ENCODE measurements around the gene ZG16B.

The ZG16B gene, protein sequence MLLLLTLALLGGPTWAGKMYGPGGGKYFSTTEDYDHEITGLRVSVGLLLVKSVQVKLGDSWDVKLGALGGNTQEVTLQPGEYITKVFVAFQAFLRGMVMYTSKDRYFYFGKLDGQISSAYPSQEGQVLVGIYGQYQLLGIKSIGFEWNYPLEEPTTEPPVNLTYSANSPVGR

DNA sequence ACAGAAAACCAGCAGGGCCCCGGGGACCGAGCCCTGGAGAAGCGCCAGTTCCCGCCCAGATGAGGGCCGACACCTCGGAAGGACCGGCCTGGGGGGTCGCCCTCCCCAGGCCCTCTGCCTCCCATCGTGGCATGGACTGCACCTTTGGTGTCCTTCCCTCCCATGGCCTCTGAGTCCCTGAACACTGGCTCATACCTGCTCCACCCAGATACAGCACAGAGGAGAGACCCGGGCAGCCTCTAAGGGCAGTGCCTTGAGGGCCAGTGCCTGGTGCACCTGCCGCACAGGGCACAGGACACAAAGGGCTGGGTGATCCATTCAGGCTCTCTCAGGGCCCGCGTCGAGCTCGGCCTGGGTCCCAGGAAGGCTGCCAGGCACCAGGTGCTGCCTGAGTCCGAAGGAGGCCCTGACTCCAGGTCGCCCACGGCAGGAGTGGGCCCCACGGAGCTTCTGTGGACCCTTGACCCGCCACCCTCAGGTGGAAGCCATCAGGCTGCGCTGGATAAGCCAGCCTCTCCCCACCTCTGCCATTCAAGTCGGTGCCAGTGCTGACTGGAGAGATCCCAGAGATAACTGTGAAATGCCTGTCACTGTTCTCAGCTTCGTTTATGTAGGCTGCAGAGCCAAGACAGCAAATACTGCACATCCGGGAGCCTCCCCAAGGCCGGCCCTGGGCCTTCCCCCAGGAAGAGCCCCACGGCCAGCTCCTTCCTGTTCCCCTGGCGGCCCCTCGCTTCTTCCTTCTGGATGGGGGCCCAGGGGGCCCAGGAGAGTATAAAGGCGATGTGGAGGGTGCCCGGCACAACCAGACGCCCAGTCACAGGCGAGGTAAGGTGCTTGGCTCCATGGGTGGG, at the start of gene ZG16B:
ZG16B (plus strand) TSS at position 803 of the 854 bp plus-strand sequence. CDS start 139 bp downstream, outside the sequence.
- no peak for DNase-seq

DNA sequence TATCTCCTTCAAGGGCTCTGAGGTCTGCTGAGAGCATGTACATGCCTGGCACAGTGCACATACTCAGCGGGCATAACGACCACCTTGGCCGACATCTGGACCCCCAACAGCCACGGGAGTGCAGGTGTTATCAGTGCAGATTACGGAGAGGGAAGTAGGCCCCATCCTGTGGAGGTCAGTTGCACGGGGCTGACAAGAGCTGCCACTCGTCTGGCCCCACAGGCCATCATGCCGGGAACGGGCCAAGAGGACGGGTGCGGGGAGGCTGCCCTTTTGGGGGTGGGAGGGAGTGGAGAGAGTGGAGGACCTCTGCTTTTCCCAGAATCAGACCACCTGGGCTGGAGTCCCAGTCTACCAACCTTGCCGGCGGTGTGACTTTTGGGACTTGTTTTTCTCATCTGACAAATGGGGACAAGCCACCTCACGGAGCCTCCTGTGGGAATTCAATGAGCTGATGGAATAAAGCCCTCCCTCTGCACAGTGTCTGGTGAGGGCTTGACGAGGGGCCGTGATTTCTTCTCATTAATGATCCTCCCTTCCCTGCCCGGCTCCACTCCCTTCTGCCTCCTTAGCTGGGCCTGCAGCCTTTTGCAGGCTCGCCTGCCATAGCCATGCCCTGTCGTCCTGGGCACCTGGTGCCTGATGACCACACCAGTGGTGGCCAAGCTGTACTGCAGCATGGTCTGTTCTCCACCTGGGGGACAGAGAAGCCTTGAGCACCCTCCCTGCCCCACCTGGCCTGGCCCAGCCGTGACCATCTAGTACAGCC, 47.3 kb upstream of the ZG16B start:
- peak; percentile 31 for DNase-seq

DNA sequence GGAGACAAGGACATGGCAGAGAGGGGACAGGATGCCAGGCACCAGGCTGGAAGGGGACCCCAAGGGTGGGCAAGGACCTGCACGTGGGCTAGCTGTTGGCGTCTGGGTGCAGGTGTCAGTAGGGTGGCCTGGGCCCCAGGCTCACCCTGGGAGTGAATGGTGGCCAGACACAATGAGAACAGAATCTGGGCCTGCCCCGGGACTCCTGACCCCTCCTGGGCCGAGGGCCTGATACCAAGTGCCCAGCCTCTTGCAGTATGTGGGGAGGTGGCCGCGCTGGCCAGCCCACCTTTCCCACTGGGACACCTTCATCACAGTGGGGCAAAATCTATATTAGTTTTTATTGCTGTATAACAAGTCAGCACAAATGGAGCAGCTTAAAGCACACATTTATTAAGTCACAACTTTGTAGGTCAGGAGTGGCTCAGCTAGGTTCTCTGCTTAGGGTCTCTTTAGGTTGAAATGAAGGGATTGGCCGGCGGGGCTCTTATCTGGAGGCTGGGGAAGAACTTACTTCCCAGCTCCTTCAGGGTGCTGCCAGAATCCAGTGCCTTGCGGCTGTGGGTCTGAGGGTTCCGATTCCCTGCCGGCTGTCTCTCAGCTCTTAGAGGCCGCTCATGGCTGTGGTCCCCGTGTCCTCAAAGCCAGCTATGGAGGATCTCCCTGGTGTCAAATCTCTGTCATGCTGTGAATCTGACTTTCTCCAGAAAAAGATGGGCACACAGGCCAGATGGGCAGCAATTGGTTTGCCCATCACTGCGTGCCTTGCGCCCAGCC, 46.3 kb upstream of the ZG16B start:
- peak; percentile 36 for DNase-seq

DNA sequence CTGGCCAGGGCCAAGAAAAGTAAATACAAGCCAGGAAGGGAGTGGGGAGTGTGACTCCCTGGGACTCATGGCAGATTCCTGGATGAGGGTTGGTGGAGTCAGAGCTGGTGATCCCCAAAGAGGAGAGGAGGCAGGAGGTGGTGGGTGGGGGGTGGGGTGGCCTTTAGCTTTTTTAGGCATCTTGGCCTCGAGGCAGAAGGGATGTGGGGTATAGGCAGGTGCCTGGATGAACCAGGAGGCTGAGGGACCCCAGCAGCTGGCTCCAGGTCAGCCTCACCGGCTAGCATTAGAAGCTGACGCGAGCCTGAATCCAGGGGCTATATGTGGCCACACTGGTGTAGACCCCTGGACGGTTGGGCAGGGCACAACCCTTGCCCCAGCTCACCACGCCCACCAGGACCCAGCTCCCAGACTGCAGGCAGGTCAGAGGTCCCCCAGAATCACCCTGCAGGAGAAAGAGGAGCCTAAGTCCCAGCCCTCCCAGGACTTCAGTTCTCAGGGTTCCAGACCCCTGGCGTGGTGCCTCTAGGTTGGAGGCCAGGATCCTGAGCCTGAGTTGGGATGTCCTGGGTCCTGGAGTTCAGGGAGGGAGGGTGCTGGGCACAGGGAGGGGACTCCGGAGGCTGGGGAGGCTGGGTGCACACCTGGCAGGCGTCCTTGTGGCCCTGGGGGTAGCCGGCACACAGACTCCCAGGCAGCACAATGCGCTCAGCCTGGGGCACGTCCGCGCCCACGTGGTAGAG, 45.6 kb upstream of the ZG16B start:
- DNase-seq = peak; percentile 32

DNA sequence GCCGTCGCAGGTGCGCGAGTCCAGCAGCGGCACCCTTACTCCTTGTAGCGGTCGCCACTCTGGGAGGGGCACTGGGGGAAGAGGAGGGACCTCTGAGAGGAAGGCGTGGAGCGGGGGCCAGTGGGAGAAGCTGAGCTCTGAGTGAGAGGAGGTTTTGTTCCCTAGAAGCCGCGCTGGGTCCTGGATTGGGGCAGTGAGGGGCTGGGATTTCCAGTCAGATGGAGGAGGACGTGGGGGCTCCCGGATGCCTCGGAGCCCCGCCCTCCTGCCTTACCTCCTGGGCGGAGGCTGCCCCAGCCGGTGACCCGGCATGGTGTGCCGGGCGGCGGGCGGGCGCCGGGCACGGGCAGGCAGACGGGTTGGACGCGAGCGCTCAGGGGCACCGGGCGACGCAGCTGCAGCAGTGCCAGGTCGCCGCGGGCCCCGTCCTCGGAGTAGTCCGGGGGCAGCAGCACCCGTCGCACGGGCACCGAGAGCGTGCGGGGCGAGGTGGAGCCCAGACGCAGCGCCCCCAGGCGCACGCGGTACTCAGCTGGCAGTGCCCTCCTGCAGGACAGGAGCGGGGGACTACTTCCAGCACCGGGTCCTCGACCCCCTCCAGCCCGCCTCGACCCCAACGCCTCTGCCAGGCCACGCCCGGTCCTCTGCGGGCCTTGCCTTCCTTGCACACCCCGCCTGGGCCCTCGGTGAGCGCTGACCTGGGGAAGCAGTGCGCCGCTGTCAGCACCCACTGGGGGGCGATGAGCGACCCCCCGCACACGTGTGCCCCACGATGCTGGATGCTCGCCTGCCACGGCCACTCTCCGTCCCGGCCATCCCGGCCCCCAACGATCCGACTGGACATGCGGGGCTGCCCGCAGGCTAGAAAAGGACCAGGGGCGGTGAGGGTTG, 44.8 kb upstream of the ZG16B start:
- DNase-seq = peak; percentile 37

DNA sequence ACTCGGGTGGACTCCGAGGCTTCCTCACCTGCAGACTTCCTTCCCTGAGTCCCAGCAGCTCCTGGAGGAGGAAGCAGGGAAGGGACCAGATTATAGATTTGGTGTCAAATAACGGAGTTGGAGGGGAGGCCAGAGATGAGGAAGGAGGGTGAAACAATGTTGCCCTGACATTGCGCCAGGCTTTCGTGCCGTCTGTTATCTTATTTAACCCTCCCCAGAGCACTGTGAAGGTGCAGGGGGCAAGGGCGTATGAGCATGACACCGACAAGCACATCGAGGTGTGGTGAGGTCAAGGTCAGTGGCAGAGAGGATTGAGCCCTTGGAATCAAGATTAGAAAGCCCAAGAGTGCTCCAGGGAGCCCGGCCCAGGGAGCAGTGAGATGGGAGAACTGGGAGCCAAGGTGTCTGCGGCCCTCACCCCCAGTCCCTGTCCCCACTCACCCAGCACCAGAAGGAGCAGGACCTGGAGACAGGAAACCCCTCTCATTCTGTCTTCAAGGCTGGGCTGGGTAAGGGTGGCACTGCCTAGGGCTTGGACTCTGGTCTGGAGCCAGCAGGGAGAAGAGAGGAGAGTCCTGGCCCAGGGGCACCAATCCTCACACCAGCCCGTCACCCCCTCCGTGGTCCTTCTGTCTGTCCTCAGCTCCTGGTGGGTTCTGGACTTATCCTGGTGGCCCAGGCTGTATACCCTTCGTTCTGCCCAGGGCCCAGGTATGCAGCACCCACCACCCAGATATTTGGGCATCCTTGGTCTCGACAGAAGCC, 43.9 kb upstream of the ZG16B start:
- DNase-seq = peak; percentile 35

DNA sequence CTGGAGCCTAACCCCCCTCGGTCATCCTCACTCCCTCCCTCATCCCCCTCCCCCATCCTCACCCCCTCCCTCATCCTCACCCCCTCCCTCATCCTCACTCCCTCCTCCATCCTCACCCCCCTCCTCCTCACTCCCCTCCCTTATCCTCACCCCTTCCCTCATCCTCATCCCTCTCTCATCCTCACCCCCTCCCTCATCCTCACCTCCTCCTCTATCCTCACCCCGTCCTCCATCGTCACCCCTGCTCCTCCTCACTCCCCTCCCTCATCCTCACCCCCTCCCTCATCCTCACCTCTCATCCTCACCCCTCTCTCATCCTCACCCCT, 43.3 kb upstream of the ZG16B start:
- no peak for DNase-seq

DNA sequence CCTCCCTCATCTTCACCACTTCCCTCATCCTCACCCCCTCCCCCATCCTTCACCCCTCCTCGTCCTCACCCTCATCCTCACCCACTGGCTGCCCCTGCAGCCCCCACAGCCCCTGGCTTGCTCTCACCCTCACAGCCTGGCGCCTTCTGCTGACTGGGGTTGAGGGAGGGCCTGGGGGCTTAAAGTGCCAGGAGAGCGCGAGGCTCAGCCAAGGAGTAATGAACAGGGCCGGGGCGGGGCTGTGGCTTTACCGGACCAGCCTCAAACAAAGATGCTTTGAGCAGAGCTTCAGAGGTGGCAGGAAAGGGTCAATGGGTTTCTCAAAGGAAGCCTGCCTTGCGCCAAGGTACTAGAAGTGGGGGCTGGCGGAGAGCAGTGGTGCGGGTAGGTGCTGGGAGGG, 42.7 kb upstream of the ZG16B start, which contains the start of gene PRSS33:
PRSS33 (minus strand) TSS at position 155 of the 400 bp plus-strand sequence. CDS start 1,013 bp downstream, outside the sequence.
- DNase-seq = peak; percentile 41

DNA sequence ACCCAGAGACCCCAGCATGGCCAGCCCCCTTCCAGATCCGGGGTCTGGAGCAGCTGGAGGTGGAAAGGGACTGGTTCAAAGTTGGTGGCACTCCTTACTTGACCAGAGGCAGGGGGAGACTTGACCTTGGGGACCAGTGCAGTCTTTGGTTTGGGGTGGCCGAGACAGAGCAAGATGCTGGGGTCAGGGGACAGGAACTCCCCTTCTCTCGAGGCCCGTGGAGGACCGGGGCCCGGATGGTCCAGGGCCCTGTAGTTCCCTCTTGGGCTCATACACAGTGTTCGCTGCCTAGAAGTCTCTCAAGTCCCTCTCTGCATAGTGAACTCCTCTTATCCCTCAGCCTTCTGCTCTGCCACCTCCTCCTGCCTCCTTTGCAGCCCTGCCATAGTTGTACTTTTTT, 42.1 kb upstream of the ZG16B start:
- DNase-seq = peak; percentile 41

DNA sequence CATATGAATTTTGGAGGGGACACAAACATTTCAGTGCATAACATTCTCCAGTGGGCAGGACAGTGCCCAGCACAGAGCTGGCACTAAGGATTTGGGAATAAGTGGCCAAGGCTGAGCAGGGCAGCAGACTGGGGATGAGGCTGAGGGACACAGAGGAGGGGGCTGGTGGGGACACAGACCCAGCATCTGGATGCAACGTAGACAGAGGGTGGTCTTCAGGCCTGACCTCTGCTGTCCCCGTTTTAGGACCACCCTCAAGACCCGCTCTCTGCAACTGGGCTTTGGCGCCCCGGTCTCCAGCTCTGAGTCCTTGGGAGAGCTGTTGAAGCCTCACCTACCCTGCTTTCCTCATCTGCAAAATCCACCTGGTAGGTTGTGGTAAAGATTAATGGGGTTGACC, 39.5 kb upstream of the ZG16B start:
- DNase-seq = no peak

DNA sequence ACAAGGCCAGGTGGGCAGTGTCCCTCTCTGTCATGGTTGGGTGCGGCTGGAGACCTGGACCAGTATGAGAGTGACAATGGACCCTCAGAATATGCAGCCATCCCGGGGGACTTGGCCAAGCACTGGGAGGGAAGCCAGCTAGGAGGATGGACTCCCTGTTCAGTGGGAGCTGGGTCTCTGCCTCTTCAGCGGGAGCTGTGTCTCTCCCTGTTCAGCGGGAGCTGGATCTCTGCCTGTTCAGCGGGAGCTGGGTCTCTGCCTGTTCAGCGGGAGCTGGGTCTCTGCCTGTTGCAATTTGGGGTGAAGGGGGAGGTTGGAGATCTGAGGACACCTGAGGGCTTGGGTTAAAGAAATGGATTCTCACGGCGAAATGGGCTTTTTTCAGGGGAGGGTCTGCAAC, 38.9 kb upstream of the ZG16B start:
- no peak for DNase-seq

DNA sequence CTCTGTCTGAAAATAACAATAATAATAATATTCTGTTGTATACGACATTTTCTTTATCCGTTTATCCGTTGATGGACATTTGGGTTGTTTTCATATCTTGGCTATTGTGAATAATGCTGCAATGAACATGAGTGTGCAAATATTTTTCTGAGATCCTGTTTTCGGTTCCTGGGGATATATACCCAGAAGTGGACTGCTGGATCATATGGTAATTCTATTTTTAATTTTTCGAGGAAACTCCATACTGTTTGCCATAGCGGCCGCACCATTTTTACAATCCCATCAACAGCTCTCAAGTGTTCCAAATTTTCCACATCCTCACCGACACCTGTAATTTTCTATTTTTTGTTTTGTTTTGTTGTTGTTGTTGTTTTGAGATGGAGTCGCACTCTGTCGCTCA, 37.2 kb upstream of the ZG16B start:
- peak; percentile 16 for DNase-seq

DNA sequence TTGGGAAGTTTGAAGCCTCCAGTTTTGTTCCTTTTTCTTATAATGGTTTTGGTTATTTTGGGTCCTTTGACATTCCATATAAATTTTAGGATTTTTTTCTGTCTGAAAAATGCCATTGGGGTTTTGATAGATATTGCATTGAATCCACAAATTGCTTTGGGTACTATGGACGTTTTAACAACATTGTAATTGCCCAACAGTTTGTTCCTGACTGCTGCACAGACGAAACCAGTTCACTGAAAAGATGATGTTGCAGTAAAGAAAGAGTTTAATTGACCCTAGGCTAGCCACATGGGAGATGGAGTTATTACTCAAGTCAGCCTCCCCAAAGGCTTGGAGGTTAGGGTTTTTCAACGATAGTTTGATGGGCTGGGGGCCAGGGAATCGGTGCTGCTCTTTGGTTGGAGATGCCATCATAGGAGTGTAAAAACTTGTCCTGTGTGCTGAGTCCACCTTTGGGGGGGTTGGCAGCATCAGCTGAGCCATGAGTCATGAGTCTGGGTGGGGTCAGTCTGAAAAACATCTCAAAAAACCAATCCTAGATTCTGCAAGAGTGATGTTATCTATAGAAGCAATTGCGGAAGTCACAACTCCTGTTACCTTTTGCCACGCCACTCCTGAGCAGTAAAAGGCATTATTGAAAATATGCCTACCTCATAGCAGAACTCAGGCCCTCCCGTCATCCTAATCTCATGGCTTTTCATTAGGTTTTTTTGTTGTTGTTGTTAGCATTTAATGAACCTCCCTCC, 34.5 kb upstream of the ZG16B start:
- peak; percentile 11 for DNase-seq

DNA sequence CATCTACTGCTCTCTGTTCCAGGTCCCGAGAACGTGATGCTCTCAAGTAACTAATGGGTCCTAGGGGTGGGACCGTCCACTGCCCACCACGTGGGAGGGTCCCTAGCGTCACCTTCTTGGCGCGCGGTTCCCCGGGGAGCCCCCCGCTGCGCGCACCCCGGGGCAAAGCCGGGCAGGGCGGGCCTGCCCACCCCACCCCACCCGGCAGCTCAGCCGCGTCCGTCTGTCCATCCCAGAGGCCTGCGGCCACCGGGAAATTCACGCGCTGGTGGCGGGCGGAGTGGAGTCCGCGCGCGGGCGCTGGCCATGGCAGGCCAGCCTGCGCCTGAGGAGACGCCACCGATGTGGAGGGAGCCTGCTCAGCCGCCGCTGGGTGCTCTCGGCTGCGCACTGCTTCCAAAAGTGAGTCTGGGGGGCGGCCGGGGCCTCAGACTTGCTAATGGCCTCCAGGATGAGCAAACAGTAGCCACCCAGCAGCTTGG, 31.3 kb upstream of the ZG16B start:
- no peak for DNase-seq

DNA sequence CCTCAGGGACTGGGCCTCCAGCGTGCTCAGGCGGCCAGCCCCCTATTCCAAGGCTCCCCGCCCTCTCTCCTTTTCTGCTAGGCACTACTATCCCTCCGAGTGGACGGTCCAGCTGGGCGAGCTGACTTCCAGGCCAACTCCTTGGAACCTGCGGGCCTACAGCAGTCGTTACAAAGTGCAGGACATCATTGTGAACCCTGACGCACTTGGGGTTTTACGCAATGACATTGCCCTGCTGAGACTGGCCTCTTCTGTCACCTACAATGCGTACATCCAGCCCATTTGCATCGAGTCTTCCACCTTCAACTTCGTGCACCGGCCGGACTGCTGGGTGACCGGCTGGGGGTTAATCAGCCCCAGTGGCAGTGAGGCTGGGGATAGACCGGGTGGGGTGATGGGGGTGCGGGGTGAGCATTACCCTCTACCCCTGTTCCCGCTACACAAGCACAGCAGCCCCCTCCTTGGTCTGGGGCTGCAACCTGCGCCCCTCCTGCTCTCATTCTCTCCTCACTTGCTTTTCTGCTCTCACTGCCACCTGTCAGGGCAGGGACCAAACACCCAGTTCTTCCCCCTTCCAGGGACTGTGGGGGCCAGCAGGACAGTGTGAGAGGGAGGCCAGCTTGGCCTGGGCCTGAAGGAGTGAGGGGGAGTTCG, 30.8 kb upstream of the ZG16B start:
- no peak for DNase-seq

DNA sequence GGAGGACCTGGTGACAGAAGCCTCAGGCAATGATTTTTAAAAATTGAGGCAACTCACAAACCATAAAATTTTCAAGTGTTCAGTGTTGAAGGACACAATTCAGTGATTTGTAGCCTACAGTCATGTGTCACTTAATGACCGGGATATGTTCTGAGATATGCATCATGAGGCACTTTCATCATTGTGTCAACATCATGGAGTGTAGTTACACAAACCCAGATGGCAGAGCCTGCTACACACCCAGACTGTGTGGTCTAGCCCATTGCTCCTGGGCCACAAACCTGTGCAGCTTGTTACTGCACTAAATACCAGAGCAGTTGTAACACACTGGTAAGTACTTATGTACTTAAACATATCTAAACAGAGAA, 30.3 kb upstream of the ZG16B start:
- DNase-seq = no peak

DNA sequence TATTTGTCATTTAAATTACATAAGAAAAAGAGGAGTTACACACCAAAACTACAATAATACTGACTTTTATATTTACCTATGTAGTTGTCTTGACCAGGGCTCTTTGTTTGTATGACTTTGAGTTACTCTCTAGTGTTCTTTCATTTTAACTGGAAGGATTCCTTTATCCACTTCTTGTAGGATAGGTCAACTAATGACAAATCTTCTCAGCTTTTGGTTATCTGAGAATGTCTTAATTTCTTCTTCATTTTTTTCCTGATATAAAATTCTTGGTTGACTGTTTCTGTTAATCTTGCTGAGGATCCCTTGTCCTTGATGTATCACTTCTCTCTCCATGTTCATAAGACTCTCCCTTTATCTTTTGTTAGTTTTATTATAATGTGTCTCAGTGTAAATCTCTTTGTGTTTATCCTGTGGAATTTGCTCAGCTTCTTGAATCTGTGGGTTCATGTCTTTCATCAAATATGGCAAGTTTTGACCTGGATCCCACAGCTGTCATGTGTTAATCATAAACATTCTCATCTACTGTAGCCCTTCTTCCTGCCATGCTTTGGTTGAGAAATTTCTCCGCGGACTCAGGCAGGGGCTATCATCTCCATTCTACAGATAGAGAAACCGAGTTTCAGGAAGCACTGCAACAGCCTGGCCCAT, 26.4 kb upstream of the ZG16B start:
- DNase-seq = no peak

DNA sequence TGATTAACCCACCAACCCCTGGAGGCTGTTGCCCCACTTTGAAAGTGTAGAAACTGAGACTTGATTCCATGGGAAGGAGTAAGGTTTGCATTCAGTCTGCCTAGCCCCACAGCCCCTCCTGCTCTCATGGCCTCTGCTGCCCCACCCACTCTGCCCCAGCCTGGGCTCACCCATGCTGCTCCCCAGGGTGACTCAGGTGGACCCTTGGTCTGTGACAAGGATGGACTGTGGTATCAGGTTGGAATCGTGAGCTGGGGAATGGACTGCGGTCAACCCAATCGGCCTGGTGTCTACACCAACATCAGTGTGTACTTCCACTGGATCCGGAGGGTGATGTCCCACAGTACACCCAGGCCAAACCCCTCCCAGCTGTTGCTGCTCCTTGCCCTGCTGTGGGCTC, 25.4 kb upstream of the ZG16B start:
- DNase-seq = no peak

All from right forelimb (tissue), 1 donor.